ENCODE results near the gene KIAA0753.

Gene KIAA0753

GRCh38 chr17:6549384-6550036, 91.0 kb downstream of the KIAA0753 start:
- no peak for DNase-seq (ENCODE audit: low read depth in 2 of 3, low spot score in 2 of 3)

- DNase-seq (ENCODE audit: low read depth in 2 of 3, low spot score in 2 of 3), result no peak
These were observed 91.8 kb downstream of the KIAA0753 start for GRCh38 chr17:6548578-6549330.

DNA sequence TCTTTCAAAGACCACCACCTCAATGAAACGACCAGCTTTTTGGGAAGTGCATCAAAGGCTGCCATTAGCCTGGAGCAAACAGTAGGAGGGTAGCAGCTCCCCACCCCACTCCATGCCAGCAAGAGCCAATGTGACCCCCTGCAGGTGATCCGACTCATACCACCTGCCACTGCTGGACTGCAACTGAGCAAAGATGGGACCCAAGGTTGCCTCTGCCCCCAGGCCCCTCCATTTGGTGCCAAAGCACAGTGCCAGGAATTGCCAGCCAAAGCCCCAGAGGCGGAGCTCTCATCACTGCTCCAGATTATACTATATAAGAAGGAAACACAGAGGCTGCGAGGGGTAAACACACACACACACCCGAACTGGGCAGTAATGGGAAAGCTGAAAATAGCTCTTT, 92.5 kb downstream of the KIAA0753 start:
- DNase-seq (ENCODE audit: low read depth in 2 of 3, low spot score in 2 of 3), result no peak

DNA sequence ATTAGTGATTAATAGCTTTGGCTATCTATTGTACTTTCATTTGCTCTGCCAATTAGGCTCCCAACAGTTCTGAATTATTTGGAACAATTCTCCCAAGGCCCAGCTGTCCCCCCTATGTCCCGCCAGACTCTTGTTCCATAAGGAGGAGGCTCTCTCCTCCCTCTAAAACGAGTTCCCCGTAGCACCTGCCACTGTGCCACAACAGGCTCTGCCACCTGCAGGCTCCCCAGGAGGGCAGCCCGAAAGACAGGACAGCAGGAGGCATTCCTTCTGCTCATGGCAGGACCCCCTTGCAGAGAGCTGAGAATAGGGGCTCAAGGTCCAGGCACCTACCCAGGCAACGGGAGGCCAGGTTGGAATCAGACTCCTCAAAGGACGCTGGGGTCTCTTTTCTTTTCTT, 93.2 kb downstream of the KIAA0753 start:
- DNase-seq (ENCODE audit: low read depth in 2 of 3, low spot score in 2 of 3), result no peak

DNA sequence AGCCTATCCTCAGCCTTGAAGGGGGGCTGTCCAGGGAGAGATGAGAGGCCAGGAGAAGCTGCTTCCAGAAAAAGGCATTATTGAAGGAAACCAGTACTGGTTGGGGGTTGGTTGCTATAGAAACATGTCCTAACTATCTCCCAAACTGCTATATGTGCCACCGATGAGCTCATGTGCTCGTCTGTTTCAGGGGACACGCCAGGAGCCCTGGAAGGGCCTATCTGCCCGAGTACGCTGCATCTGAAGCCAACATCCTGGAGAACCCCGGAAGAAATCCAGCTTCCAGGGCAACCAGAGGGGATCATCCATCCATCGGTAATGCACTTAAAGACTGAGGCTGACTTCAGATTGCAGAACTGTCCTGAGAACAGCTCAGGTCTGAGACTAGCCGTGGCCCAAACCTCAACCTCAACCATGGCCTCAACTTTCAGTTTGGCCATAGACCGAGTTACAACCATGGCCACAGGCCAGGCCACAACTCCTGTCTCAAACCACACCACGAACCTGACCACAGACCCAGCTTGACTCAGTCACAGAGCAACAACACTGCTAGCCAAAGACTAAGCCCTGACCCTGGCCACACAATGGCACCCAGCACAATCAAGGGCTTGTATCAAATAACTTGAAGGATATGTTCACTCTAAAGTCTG, 94.3 kb downstream of the KIAA0753 start:
- no peak for DNase-seq (ENCODE audit: low read depth in 2 of 3, low spot score in 2 of 3)

DNA sequence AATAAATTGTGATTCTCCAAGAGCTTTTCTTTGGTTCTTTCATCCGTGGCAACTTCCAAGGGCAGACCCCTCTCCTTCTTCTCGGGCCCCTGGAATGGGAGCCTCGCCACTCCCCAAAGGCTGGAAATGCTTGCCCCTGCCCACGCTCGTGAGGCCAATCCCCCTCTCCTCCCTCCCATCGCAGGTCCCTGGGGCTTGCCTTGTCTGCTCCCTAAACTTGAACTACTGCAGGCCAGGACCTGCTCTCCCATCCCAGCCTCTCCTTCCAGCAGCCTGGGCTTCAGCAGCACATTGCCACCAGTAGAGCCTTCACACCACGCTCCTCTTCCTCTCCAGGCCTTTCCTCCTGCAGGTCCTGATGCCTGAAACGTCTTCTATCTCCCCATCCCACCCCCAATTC, 95.2 kb downstream of the KIAA0753 start:
- DNase-seq (ENCODE audit: low read depth in 2 of 3, low spot score in 2 of 3), result no peak

GRCh38 chr17:6544011-6544370, 96.5 kb downstream of the KIAA0753 start:
- no peak for DNase-seq (ENCODE audit: low read depth in 2 of 3, low spot score in 2 of 3)

GRCh38 chr17:6543079-6544010, 97.2 kb downstream of the KIAA0753 start:
- DNase-seq (ENCODE audit: low read depth in 2 of 3, low spot score in 2 of 3), result no peak

GRCh38 chr17:6542577-6542976, 97.9 kb downstream of the KIAA0753 start:
- DNase-seq (ENCODE audit: low read depth in 2 of 3, low spot score in 2 of 3), result no peak

DNA sequence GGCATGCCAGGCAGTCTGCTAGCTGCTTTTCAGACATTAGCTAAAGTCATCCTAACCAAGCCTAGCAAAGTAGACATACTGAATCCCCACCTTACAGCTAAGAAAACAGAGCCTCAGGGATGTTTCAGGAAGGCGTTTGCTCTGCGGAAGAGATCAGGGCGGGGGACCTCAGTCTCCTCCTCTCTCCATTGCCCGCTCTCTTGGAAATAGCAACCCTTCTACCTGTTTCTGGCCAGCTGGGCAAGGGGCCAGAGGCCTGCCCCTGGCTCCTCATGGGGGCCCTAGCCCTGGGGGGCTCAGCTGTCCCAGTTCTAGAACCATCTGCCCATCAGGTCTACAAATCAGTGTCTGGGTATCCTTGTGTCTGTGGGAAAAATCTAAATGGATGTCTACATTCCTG, 98.6 kb downstream of the KIAA0753 start:
- no peak for DNase-seq (ENCODE audit: low read depth in 2 of 3, low spot score in 2 of 3)

DNA sequence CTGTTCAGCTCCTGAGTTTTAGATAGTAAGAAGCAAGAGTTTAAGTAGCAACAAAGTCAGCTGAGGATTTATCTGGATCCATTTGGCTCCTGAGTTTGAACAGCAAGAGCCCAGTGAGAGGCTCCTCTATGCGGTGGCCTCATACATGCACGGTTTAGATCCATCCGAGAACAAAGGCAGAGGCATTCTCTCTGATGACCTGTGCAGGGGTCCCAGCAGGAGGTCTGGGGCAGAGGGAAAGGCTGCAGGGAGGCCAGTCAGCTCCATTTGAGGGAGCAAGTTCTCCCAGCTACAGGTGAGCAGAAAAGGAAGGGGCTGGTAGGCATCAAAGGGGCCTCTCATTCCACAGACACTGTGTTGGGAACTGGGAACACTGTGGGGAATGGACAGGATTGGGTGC, 100.6 kb downstream of the KIAA0753 start:
- no peak for DNase-seq (ENCODE audit: low read depth in 2 of 3, low spot score in 2 of 3)

DNA sequence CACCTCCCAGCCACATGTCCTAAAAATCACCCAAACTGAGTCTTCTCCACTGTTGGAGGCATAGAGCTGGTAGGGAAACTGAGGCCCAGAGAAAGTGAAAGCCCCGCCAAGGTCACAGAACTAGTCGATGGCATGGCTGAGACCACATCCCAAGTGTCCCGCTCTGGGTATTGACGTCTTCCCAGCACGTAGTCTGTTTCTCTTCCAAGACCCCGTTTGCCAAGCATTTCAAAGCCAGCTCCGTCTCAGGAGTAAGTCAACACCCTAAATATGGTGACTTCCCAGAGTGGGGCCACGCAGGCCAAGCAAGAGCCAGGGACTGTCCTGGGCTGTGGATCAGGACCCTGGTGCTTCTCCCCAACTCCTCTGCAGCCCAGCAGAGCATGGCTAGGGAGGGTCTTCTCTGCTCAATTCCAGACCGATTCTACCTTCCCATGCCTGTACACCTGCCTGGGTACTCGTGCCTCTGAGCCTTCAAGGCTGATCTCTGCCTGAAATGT, 103.9 kb downstream of the KIAA0753 start:
- DNase-seq (ENCODE audit: low read depth in 2 of 3, low spot score in 2 of 3), result no peak

GRCh38 chr17:6536053-6536452, 104.5 kb downstream of the KIAA0753 start:
- DNase-seq (ENCODE audit: low read depth in 2 of 3, low spot score in 2 of 3), result no peak

DNA sequence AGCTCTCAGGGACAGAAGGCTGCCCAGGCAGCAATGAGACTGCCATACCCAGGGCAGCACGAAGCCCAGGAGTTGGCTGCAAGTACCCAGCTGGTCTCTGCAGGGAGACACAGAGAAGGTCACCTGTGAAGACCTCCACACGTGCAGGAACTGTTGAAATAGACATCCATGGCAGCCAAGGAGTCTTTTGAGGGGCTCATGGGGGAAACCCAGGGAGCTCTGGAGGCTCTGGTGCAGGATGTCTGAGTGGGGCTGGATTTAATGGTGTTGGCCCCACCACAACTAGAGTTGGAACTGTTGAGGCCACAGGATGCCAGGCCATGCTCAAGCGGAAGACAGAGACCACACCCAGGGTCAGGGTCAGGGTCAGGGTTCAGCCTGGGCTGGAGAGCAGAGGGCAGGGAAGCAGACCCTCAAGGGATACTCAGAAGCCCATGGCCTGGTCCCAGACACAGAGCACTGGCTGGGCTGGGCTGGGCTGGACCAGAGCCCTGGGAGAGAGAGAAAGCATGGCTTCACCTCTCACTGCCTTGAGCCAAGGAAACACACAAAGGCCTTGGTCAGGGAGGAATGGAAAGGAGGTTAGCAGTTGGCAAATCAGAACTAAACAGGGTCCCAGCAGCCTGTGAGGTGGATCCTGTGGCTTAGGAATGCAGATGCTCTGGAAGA, 105.5 kb downstream of the KIAA0753 start:
- no peak for DNase-seq (ENCODE audit: low read depth in 2 of 3, low spot score in 2 of 3)

DNA sequence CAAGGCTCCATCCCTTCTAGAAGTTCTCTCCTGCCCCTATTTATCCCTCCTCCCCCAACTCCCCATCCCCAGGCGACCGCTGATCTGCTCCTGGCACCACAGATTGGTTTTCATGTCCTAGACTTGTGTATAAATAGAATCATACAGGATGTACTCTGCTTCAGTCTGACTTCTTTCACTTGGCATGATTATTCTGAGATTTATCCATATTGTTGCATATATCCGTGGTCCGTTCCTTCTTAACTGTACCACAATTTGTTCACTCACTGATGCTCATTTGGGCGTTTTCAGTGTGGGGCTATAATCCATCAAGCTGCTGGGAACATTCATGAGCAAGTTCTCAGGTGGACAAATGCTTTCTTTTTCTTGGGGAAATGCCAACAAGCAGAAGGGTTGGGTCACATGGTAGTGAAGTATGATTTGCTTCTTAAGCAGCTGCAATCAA, 108.0 kb downstream of the KIAA0753 start:
- no peak for DNase-seq (ENCODE audit: low read depth in 2 of 3, low spot score in 2 of 3)

DNA sequence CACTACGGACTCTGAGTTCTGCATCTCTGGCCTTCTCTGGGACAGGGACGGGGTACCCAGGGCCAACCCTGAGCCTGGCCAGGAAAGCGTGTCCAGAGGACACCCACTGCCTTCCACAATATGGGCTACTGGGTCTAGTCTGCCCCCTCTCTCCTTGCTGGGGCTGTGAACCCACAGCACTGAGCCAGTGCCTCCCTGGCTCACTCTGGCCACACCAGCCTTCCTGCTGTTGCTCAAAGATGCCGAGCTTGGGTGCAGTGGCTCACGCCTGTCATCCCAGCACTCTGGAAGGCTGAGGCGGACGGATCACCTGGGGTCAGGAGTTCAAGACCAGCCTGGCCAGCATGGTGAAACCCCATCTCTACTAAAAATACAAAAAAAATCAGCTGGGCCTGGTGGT, 108.9 kb downstream of the KIAA0753 start:
- no peak for DNase-seq (ENCODE audit: low read depth in 2 of 3, low spot score in 2 of 3)

DNA sequence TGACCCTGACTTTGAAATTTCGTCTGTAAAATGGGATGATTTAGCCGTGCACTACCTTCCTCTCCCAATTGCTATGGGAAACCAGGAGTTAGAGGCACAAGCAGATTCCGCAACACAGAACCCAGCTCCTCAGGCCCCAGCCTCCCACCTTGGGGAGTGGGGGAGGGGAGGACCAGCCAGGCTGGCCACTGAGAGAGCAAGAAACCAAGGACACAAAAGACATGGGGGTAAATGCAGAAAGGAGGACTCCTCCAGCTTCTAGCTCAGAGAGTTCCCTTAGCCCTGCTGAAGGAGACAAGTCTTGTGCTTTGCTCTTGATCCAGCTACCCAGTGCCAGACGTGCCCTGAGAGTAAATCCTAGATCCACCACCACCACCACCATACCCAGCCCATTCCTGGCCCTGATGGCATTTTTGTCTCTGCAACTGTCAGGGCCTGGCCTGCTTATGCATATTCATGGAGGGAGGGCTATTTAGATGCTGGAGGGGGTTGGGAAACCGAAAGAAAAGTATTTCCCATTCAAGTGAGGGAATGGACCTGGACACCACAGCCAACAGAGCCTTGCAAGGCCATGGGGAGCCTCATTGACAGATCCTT, 110.1 kb downstream of the KIAA0753 start:
- no peak for DNase-seq (ENCODE audit: low read depth in 2 of 3, low spot score in 2 of 3)

GRCh38 chr17:6528557-6528956, 112.0 kb downstream of the KIAA0753 start:
- DNase-seq (ENCODE audit: low read depth in 2 of 3, low spot score in 2 of 3), result no peak

Data from activated CD8-positive, alpha-beta memory T cell treated with anti-CD3 and anti-CD28 coated beads for 48 hours (primary cell).